Measurements from ENCODE around the gene RAB7B.

GRCh38 chr1:205969229-205969628 lies 34.0 kb downstream of the RAB7B start:
- no peak for TF ChIP-seq CTCF (IDR thresholded peaks at IDR 0.05)
- TF ChIP-seq EZH2phosphoT487 (IDR thresholded peaks at IDR 0.05): no peak
- TF ChIP-seq EZH2 (IDR thresholded peaks at IDR 0.05): no peak

Measured in neural progenitor cell (in vitro differentiated cells).